Right lobe of liver (tissue), 4 donors: ENCODE measurements around the gene TAF3.

ENCODE experiments used
- CTCF ChIP-seq, 4 donors: fragments of 200-600 bp in 3 of 4; fragments of 450-650 bp in 1 of 4; IDR thresholded peaks; one replicate each; pipeline versions ENCODE4 v1.5.1 to v1.8.0; 2016 to 2022; ENCODE audit warnings: antibody characterized with exemption in 4 of 4, mild to moderate bottlenecking in 2 of 4
- POLR2A ChIP-seq: fragments of 450-650 bp; IDR thresholded peaks from one replicate; pipeline ENCODE4 v1.6.1; 2017; ENCODE audit warnings: antibody characterized with exemption, mild to moderate bottlenecking
- donor health status: DM: no; HTN: no; CAD: no.
- donor health status: DM: no; HTN: no; CAD: no.
- donor health status: DM: no; HTN: yes; CAD: no.

GRCh38 chr10:7834262-7834661 is 16.0 kb downstream of the TAF3 start:
- no peak for TF ChIP-seq CTCF (IDR thresholded peaks at IDR 0.05)
- TF ChIP-seq POLR2A: no peak
